ENCODE measurements around the gene MYOG.

MYOG gene

DNA sequence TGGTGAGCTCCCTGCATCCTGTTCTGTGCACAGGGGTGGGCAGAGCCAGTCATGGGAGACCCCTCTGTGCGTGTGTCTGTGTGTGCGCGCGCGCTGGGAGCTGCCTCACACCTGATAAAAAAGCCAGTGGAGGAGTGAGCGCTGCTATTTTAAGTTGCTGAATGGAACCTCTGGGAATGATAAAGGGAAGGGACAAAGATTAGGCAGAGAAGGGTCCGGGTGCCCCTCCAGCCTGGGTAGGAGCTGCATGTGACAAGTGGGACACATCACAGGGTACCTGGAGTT, 42.6 kb upstream of the MYOG start:
- ATAC-seq (ENCODE audit: insufficient read depth, low read depth) (no peak), DNase-seq (no peak)
- no peak overlapping the region for H3K4me3 ChIP-seq (ENCODE audit: low read depth in 1 of 2, low read length in 2 of 2)
- H3K9ac ChIP-seq (ENCODE audit: low read depth, low read length) = no peak overlapping the region
- TF ChIP-seq EZH2 (IDR thresholded peaks at IDR 0.05; ENCODE audit: borderline replicate concordance, low read depth, low read length, severe bottlenecking) (no peak), CTCF (IDR thresholded peaks at IDR 0.05; ENCODE audit: borderline replicate concordance, extremely low read depth, low read length, poor library complexity, severe bottlenecking) (no peak)
- no peak overlapping the region for H3K27ac ChIP-seq (ENCODE audit: low read length)
- no peaks in the 10 kb centered on the region for H3K79me2 ChIP-seq (ENCODE audit: insufficient read depth, low read length)
- no peaks in the 10 kb centered on the region for H3K4me1 ChIP-seq (ENCODE audit: insufficient read depth, low read length)
- H4K20me1 ChIP-seq (ENCODE audit: insufficient read depth, low read length) = peaks cover 7% of the 10 kb centered on the region; the same call in 1 of the 2 replicates
- no peaks in the 10 kb centered on the region for H3K36me3 ChIP-seq (ENCODE audit: insufficient read depth, low read length)
- no peak overlapping the region for H3K4me2 ChIP-seq (ENCODE audit: insufficient read depth, low read length)
- no peak overlapping the region for H2AFZ ChIP-seq (ENCODE audit: low read depth, low read length)
- peaks cover 26% of the 10 kb centered on the region for H3K27me3 ChIP-seq (ENCODE audit: insufficient read depth, low read length, poor library complexity)
- H3K9me3 ChIP-seq (ENCODE audit: insufficient read depth, low read length, severe bottlenecking) = no peaks in the 10 kb centered on the region

DNA sequence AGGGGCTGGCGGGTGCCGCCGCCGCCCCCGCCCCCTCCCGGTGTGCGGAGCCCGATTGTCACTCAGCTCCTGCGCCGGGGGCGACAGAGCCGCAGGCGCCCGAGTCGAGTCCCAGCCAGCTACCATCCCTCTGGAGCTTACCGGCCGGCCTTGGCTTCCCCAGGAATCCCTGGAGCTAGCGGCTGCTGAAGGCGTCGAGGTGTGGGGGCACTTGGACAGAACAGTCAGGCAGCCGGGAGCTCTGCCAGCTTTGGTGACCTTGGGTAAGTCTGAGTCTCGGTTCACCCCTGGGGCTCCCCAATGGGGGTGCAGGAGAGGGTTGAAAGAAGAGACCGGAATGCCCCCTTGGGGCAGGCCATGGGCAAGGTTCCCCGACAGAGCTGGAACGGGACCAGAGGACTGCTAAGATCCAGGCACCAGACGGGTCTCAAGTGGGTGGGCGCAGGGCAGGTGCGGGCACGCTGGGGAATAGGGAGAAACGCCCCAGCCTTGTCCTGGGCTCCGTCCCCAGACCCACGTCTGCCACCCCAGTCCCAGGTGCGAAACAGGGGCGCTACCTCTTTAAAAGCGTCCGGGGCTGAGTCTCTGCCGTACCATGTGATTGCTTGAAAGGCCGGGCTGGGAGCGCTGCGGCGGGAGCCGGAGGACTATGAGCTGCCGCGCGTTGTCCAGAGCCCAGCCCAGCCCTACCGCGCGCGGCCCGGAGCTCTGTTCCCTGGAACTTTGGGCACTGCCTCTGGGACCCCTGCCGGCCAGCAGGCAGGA, 42.0 kb upstream of the MYOG start, which contains the start of gene ADORA1:
Gene ADORA1 (plus strand): TSS at position 61 of the 765 bp plus-strand sequence. CDS start 1,116 bp downstream, outside the sequence.
- H3K27me3 ChIP-seq (ENCODE audit: insufficient read depth, low read length, poor library complexity) = peaks cover 31% of the 10 kb centered on the region
- H3K4me3 ChIP-seq (ENCODE audit: low read depth in 1 of 2, low read length in 2 of 2) = no peak within 1 kb of the TSS

GRCh38 chr1:203126866-203127665, 41.3 kb upstream of the MYOG start:
- ATAC-seq (ENCODE audit: insufficient read depth, low read depth) (no peak), DNase-seq (no peak)
- Histone ChIP-seq H3K9me3 (ENCODE audit: insufficient read depth, low read length, severe bottlenecking) (no peaks in the 10 kb centered on the region), H3K4me1 (ENCODE audit: insufficient read depth, low read length) (no peaks in the 10 kb centered on the region), H3K27ac (ENCODE audit: low read length) (no peak overlapping the region), H2AFZ (ENCODE audit: low read depth, low read length) (no peak overlapping the region), H3K79me2 (ENCODE audit: insufficient read depth, low read length) (no peaks in the 10 kb centered on the region), H3K9ac (ENCODE audit: low read depth, low read length) (no peak overlapping the region), H4K20me1 (ENCODE audit: insufficient read depth, low read length) (peaks cover 10% of the 10 kb centered on the region), H3K27me3 (ENCODE audit: insufficient read depth, low read length, poor library complexity) (peaks cover 36% of the 10 kb centered on the region), H3K4me2 (ENCODE audit: insufficient read depth, low read length) (no peak overlapping the region), H3K36me3 (ENCODE audit: insufficient read depth, low read length) (no peaks in the 10 kb centered on the region), H3K4me3 (ENCODE audit: low read depth in 1 of 2, low read length in 2 of 2) (no peak overlapping the region)
- no peak for TF ChIP-seq CTCF (IDR thresholded peaks at IDR 0.05; ENCODE audit: borderline replicate concordance, extremely low read depth, low read length, poor library complexity, severe bottlenecking)
- no peak for TF ChIP-seq EZH2 (IDR thresholded peaks at IDR 0.05; ENCODE audit: borderline replicate concordance, low read depth, low read length, severe bottlenecking)

More for the DNA sequence above, 42.0 kb upstream of the MYOG start, which contains the start of gene ADORA1:
- ATAC-seq (ENCODE audit: insufficient read depth, low read depth) = no peak
- TF ChIP-seq EZH2 (IDR thresholded peaks at IDR 0.05; ENCODE audit: borderline replicate concordance, low read depth, low read length, severe bottlenecking) (no peak), CTCF (IDR thresholded peaks at IDR 0.05; ENCODE audit: borderline replicate concordance, extremely low read depth, low read length, poor library complexity, severe bottlenecking) (no peak)
- H2AFZ ChIP-seq (ENCODE audit: low read depth, low read length) = no peak within 1 kb of the TSS
- peaks cover 7% of the 10 kb centered on the region; the same call in 1 of the 2 replicates for H4K20me1 ChIP-seq (ENCODE audit: insufficient read depth, low read length)
- no peaks in the 10 kb centered on the region for H3K79me2 ChIP-seq (ENCODE audit: insufficient read depth, low read length)
- H3K36me3 ChIP-seq (ENCODE audit: insufficient read depth, low read length) = no peaks in the 10 kb centered on the region
- H3K9me3 ChIP-seq (ENCODE audit: insufficient read depth, low read length, severe bottlenecking) = no peaks in the 10 kb centered on the region
- no peaks in the 10 kb centered on the region for H3K4me1 ChIP-seq (ENCODE audit: insufficient read depth, low read length)
- no peak within 1 kb of the TSS for H3K9ac ChIP-seq (ENCODE audit: low read depth, low read length)
- H3K4me2 ChIP-seq (ENCODE audit: insufficient read depth, low read length) = no peak within 1 kb of the TSS
- DNase-seq = no peak
- H3K27ac ChIP-seq (ENCODE audit: low read length) = no peak within 1 kb of the TSS

Measured in DND-41 (cell line).